ENCODE measurements around the gene MAP3K2.

- TF ChIP-seq EZH2 (IDR thresholded peaks at IDR 0.05; ENCODE audit: low read length, unreplicated experiment) (no peak), CTCF (conservative IDR thresholded peaks at IDR 0.05; ENCODE audit: low read depth, low read length) (no peak), EZH2phosphoT487 (IDR thresholded peaks at IDR 0.05; ENCODE audit: borderline replicate concordance, low read length) (no peak)
Observed at GRCh38 chr2:127358044-127358443, 29.7 kb downstream of the MAP3K2 start.

Data from PC-3 (cell line).